K562 (cell line): Measurements from ENCODE around the gene DRC1. TPM values are rescaled to one million over a fixed set of nuclear protein-coding genes. Genes with fewer than 3 reads are reported as not detected.
A peak's percentile ranks its signal among the peaks of the same experiment; 100 is the strongest.

ENCODE experiments used
- ATAC-seq: fragments of 200-7000 bp; cut with Tn5 transposase; 3 replicates; pipeline ENCODE4 v1.9.1; 2020; ENCODE audit warnings: moderate library complexity
- BruUV-seq: library from RNA; stranded (reverse); fragments of 400-500 nt; replicated peaks from 2 replicates; lab custom pipeline; 2021; lab: Mats Ljungman, UMichigan
- CTCF ChIA-PET: fragments of 300-600 bp; formaldehyde crosslinking; extraction: SDS; loops from one replicate; lab custom pipeline; 2021; ENCODE audit warnings: low intra/inter-chr PET ratio; lab: Yijun Ruan, JAX
- POLR2A ChIA-PET: fragments of 300-600, 350-650 bp; sonication (Branson Sonifier 250); formaldehyde crosslinking; extraction: SDS; loops from one replicate; lab custom pipeline; 2021; ENCODE audit warnings: antibody characterized with exemption, inconsistent platforms; lab: Yijun Ruan, JAX
- DNase-seq, 4 experiments: peaks; one replicate each; pipeline versions ENCODE4 v3.0.0 to v3.0.0-alpha.2; 2011 to 2018; ENCODE audit warnings: low spot score in 3 of 4, mixed read lengths in 3 of 4; ENCODE audit errors: extremely low read depth in 1 of 4
- FAIRE-seq: peaks from 2 replicates; lab custom pipeline; 2011; peaks lifted over from hg19 to GRCh38; lab: Jason Lieb, UNC
- H2AFZ ChIP-seq: 2 replicates; pipeline ENCODE4 v1.6.0; 2011; ENCODE audit warnings: low read depth, low read length, control low read depth, inconsistent platforms
- H3K27ac ChIP-seq: fragments of 200-600 bp; 3 replicates; pipeline ENCODE4 v1.8.0; 2011; ENCODE audit warnings: low read depth, mild to moderate bottlenecking, control low read depth, inconsistent platforms, low read length, moderate library complexity, mixed read lengths; ENCODE audit errors: extremely low read depth
- H3K27me3 ChIP-seq, 2 experiments: fragments of 300-600 bp in 1 of 2; 2 replicates in 1 of 2; 3 replicates in 1 of 2; pipeline versions ENCODE4 v1.6.0 to v1.8.0; 2011; ENCODE audit warnings: inconsistent platforms in 2 of 2, low read length in 2 of 2, mild to moderate bottlenecking in 1 of 2, mixed read lengths in 1 of 2, moderate library complexity in 1 of 2; ENCODE audit not compliant: control insufficient read depth in 2 of 2, insufficient read depth in 2 of 2
- H3K36me3 ChIP-seq: fragments of 300-600 bp; 3 replicates; pipeline ENCODE4 v1.8.0; 2011; ENCODE audit warnings: mild to moderate bottlenecking, low read length, inconsistent platforms; ENCODE audit not compliant: control insufficient read depth, insufficient read depth
- H3K4me1 ChIP-seq, 2 experiments: fragments of 200-600 bp in 1 of 2; replicated peaks in 1 of 2; 2 replicates in 1 of 2; 3 replicates in 1 of 2; pipeline versions ENCODE4 v1.5.1 to v1.8.0; 2011; ENCODE audit warnings: inconsistent platforms in 2 of 2, low read length in 2 of 2, mild to moderate bottlenecking in 1 of 2, mixed read lengths in 1 of 2, moderate library complexity in 1 of 2; ENCODE audit not compliant: control insufficient read depth in 2 of 2, insufficient read depth in 2 of 2
- H3K4me2 ChIP-seq: 2 replicates; pipeline ENCODE4 v1.6.1; 2011; ENCODE audit warnings: low read length, control low read depth, inconsistent platforms, mixed read lengths; ENCODE audit not compliant: insufficient read depth
- H3K4me3 ChIP-seq: fragments of 200-600 bp; sonication (generic), shearing (Covaris generic); 2 replicates; pipeline ENCODE4 v1.5.1; 2016; ENCODE audit warnings: control low read depth, inconsistent platforms
- H3K79me2 ChIP-seq: fragments of 200-600 bp; 3 replicates; pipeline ENCODE4 v1.8.0; 2011; ENCODE audit warnings: low read length, inconsistent platforms; ENCODE audit not compliant: control insufficient read depth, insufficient read depth
- H3K9ac ChIP-seq, 2 experiments: 2 replicates each; pipeline versions ENCODE4 v1.6.0 to v1.6.1; 2011; ENCODE audit warnings: low read depth in 2 of 2, low read length in 2 of 2, control low read depth in 1 of 2, inconsistent platforms in 1 of 2, mild to moderate bottlenecking in 1 of 2, mixed read lengths in 1 of 2; ENCODE audit not compliant: insufficient read depth in 1 of 2
- H3K9me1 ChIP-seq: one replicate; pipeline ENCODE4 v1.6.0; 2011; ENCODE audit warnings: inconsistent platforms, mild to moderate bottlenecking, low read length, moderate library complexity; ENCODE audit not compliant: control insufficient read depth, insufficient read depth
- H3K9me3 ChIP-seq: replicated peaks from 2 replicates; pipeline ENCODE4 v1.5.1; 2011; ENCODE audit warnings: low read depth, low read length, inconsistent platforms; ENCODE audit not compliant: control insufficient read depth, insufficient read depth
- H4K20me1 ChIP-seq: replicated peaks from 2 replicates; pipeline ENCODE4 v1.6.1; 2011; ENCODE audit warnings: low read length, inconsistent platforms, mixed read lengths; ENCODE audit not compliant: control insufficient read depth, insufficient read depth
- EGR1 ChIP-seq: fragments of 450-650 bp; conservative IDR thresholded peaks from 2 replicates; pipeline ENCODE4 v1.6.1; 2017; ENCODE audit warnings: mild to moderate bottlenecking
- ZBTB33 ChIP-seq: sonication (generic); formaldehyde crosslinking; IDR thresholded peaks from 2 replicates; pipeline ENCODE4 v1.8.1; 2023; ENCODE audit warnings: mild to moderate bottlenecking, missing genetic modification reagents
- WGBS: fragments of 100-300 bp; shearing (Covaris generic); methylation state at CpG from one replicate; pipeline ENCODE4 v1.1.6; 2016; ENCODE audit warnings: low coverage, mixed read lengths; ENCODE audit not compliant: insufficient coverage; ENCODE audit errors: missing lambda C conversion rate; 5-methylcytosine and 5-hydroxymethylcytosine counted together
- in situ Hi-C: fragments of 300-500 bp; cut with MboI; formaldehyde crosslinking; loops from 4 replicates; pipeline ENCODE4 v1.15.0; 2018; ENCODE audit warnings: inconsistent platforms, mixed read lengths
- intact Hi-C: fragments of 100-400 bp; cut with micrococcal nuclease; formaldehyde crosslinking; loops from 2 replicates; pipeline ENCODE4 v1.14.2; 2022
- polyA plus RNA-seq, 8 experiments: library from polyadenylated mRNA; depleted of rRNA in 4 of 8; stranded (reverse) in 5 of 8; unstranded in 3 of 8; fragments of >200 nt; fragmentation: Nextera tagmentation in 2 of 8; fragmentation: Illumina TruSeq in 1 of 8; extraction: Ambion mirVana in 2 of 8; extraction: Trizol in 1 of 8; gene quantifications; 2 replicates each; pipeline versions ENCODE4 v1.2.1 to v1.2.3, GENCODE V29; 2011 to 2014; ENCODE audit warnings: inconsistent platforms in 1 of 8, missing spikeins in 1 of 8
- total RNA-seq, 7 experiments: library from RNA; depleted of rRNA in 6 of 7; stranded (reverse); fragments of >200 nt in 6 of 7; fragmentation: Illumina TruSeq in 2 of 7; extraction: Trizol in 2 of 7; gene quantifications; 2 replicates each; pipeline versions ENCODE4 v1.2.1 to v1.2.3, GENCODE V29; 2011 to 2021; ENCODE audit warnings: low replicate concordance in 1 of 7

The DRC1 gene
- total and polyA plus RNA-seq, 9 of the 15 experiments (the other 6 are each of a cell fraction or from before 2014, with no cell fraction given) = 0.07 to 0.10 TPM; not detected in 7

DNA sequence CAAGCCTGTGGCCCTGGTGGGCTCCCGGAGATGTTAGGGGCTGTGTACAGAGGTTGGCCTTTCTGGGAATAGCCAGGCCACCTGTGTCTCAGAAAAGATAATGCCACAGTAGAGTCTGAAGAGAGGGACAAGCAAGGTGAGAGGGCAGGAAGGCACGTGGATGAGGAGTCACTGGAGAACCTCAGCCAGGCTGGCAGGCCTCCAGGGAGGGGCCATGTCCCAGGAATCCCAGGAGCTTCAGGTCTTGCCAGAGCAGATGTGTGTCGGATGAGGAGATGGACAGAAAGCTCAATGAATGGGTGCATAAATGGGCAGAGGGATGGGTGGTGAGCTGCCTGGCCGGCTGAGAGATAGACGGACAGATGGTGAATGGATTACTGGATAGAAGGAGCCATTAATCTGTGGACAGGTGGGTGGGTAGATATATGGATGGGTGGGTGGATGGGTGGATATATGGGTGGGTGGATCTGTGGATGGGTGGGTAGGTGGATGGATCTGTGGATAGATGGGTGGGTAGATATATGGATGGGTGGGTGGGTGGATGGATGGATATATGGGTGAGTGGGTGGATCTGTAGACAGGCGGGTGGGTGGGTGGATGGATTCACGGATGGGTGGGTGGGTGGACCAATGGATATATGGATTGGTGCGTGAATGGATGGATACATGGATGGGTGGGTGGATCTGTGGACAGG, 84.2 kb downstream of the DRC1 start:
- no peaks in the 10 kb centered on the region for H3K79me2 ChIP-seq
- CTCF ChIA-PET = no interaction called here
- H3K4me3 ChIP-seq = no peak overlapping the region
- in situ Hi-C loops = no loop called here
- intact Hi-C loops = no loop called here
- H3K9me1 ChIP-seq = no peaks in the 10 kb centered on the region
- H3K9me3 ChIP-seq = no peaks in the 10 kb centered on the region; the same call in 1 of the 2 replicates
- H4K20me1 ChIP-seq = no peaks in the 10 kb centered on the region
- POLR2A ChIA-PET = interaction anchor here (0.6 to 1.0 kb wide), 2 partner anchors 10 to 888 kb away, joined by 3 to 4 read pairs; no protein-coding TSS in a partner anchor
- BruUV-seq = no TSS peak
- TF ChIP-seq EGR1 (0 out of 2 replicates have a peak, but pooled peaks have one; percentile 22), ZBTB33 (CRISPR knock-in tag) (no peak)
- no peak overlapping the region for H3K4me2 ChIP-seq
- no peak for ATAC-seq
- DNase-seq = no peak
- no peak overlapping the region for H3K27ac ChIP-seq
- peaks cover 2 to 48% of the 10 kb centered on the region in 2 experiments; a peak in 3 of 5 replicates for H3K27me3 ChIP-seq
- no peak overlapping the region for H3K9ac ChIP-seq
- WGBS = 1% methylated on average over 6 of the region's 8 CpGs
- H2AFZ ChIP-seq = no peak overlapping the region
- no peak for FAIRE-seq
- H3K4me1 ChIP-seq = peaks cover 0 to 11% of the 10 kb centered on the region in 2 experiments; a peak in 2 of 5 replicates
- H3K36me3 ChIP-seq = no peaks in the 10 kb centered on the region
